HUES48 (cell line): ENCODE results near the gene SCG5.

Source experiments
- H3K27ac ChIP-seq: one replicate; pipeline ENCODE4 v1.7.0; 2013; ENCODE audit warnings: low read depth, low read length, inconsistent platforms
- H3K27me3 ChIP-seq: 2 replicates; pipeline ENCODE4 v1.6.1; 2013; ENCODE audit warnings: mild to moderate bottlenecking, low read length; ENCODE audit not compliant: control insufficient read depth, insufficient read depth
- H3K36me3 ChIP-seq: 2 replicates; pipeline ENCODE4 v1.6.1; 2013; ENCODE audit warnings: low read length; ENCODE audit not compliant: control insufficient read depth, insufficient read depth
- H3K4me1 ChIP-seq: 2 replicates; pipeline ENCODE4 v1.6.1; 2013; ENCODE audit warnings: mild to moderate bottlenecking, low read length; ENCODE audit not compliant: control insufficient read depth, insufficient read depth
- H3K4me3 ChIP-seq: 2 replicates; pipeline ENCODE4 v1.5.1; 2013; ENCODE audit warnings: mild to moderate bottlenecking, low read depth, low read length
- H3K9ac ChIP-seq: 2 replicates; pipeline ENCODE4 v1.6.1; 2013; ENCODE audit warnings: mild to moderate bottlenecking, low read depth, low read length, moderate library complexity
- H3K9me3 ChIP-seq: 2 replicates; pipeline ENCODE4 v1.6.1; 2013; ENCODE audit warnings: low read length; ENCODE audit not compliant: control insufficient read depth, insufficient read depth

The SCG5 gene

GRCh38 chr15:32723171-32723948, 81.8 kb downstream of the SCG5 start:
- peaks cover 8% of the 10 kb centered on the region; the same call in 1 of the 2 replicates for H3K4me1 ChIP-seq
- no peak overlapping the region for H3K4me3 ChIP-seq
- H3K36me3 ChIP-seq = no peaks in the 10 kb centered on the region
- H3K9me3 ChIP-seq = no peaks in the 10 kb centered on the region
- no peak overlapping the region for H3K9ac ChIP-seq
- peaks cover 43% of the 10 kb centered on the region for H3K27me3 ChIP-seq
- H3K27ac ChIP-seq = no peak overlapping the region

GRCh38 chr15:32729700-32730395, 88.3 kb downstream of the SCG5 start:
- no peaks in the 10 kb centered on the region for H3K9me3 ChIP-seq
- H3K27ac ChIP-seq = no peak overlapping the region
- no peak overlapping the region for H3K4me3 ChIP-seq
- no peak overlapping the region for H3K9ac ChIP-seq
- peaks cover 8% of the 10 kb centered on the region for H3K4me1 ChIP-seq
- H3K27me3 ChIP-seq = no peaks in the 10 kb centered on the region
- H3K36me3 ChIP-seq = no peaks in the 10 kb centered on the region

DNA sequence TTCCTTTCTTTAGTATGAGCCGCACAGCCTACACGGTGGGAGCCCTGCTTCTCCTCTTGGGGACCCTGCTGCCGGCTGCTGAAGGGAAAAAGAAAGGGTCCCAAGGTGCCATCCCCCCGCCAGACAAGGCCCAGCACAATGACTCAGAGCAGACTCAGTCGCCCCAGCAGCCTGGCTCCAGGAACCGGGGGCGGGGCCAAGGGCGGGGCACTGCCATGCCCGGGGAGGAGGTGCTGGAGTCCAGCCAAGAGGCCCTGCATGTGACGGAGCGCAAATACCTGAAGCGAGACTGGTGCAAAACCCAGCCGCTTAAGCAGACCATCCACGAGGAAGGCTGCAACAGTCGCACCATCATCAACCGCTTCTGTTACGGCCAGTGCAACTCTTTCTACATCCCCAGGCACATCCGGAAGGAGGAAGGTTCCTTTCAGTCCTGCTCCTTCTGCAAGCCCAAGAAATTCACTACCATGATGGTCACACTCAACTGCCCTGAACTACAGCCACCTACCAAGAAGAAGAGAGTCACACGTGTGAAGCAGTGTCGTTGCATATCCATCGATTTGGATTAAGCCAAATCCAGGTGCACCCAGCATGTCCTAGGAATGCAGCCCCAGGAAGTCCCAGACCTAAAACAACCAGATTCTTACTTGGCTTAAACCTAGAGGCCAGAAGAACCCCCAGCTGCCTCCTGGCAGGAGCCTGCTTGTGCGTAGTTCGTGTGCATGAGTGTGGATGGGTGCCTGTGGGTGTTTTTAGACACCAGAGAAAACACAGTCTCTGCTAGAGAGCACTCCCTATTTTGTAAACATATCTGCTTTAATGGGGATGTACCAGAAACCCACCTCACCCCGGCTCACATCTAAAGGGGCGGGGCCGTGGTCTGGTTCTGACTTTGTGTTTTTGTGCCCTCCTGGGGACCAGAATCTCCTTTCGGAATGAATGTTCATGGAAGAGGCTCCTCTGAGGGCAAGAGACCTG, 89.5 kb downstream of the SCG5 start:
- Histone ChIP-seq H3K9me3 (no peaks in the 10 kb centered on the region), H3K4me1 (peaks cover 8% of the 10 kb centered on the region), H3K4me3 (no peak overlapping the region), H3K27me3 (no peaks in the 10 kb centered on the region), H3K27ac (no peak overlapping the region), H3K9ac (no peak overlapping the region), H3K36me3 (no peaks in the 10 kb centered on the region)

GRCh38 chr15:32732574-32733157, 91.2 kb downstream of the SCG5 start:
- H3K27ac ChIP-seq = no peak overlapping the region

DNA sequence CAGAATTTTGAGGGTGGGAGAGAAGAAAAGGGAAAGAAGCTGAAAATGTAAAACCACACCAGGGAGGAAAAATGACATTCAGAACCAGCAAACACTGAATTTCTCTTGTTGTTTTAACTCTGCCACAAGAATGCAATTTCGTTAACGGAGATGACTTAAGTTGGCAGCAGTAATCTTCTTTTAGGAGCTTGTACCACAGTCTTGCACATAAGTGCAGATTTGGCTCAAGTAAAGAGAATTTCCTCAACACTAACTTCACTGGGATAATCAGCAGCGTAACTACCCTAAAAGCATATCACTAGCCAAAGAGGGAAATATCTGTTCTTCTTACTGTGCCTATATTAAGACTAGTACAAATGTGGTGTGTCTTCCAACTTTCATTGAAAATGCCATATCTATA, 91.8 kb downstream of the SCG5 start:
- Histone ChIP-seq H3K4me1 (peaks cover 8% of the 10 kb centered on the region), H3K9ac (no peak overlapping the region), H3K27ac (no peak overlapping the region), H3K9me3 (no peaks in the 10 kb centered on the region), H3K36me3 (no peaks in the 10 kb centered on the region), H3K27me3 (no peaks in the 10 kb centered on the region), H3K4me3 (no peak overlapping the region)

More at GRCh38 chr15:32732574-32733157, 91.2 kb downstream of the SCG5 start:
- Histone ChIP-seq H3K4me3 (no peak overlapping the region), H3K9me3 (no peaks in the 10 kb centered on the region), H3K27me3 (no peaks in the 10 kb centered on the region), H3K36me3 (no peaks in the 10 kb centered on the region), H3K4me1 (peaks cover 8% of the 10 kb centered on the region), H3K9ac (no peak overlapping the region)

GRCh38 chr15:32735989-32736700, 94.6 kb downstream of the SCG5 start:
- Histone ChIP-seq H3K4me1 (no peaks in the 10 kb centered on the region; the same call in 1 of the 2 replicates), H3K9ac (no peak overlapping the region), H3K9me3 (no peaks in the 10 kb centered on the region), H3K4me3 (no peak overlapping the region), H3K27me3 (no peaks in the 10 kb centered on the region), H3K36me3 (no peaks in the 10 kb centered on the region), H3K27ac (no peak overlapping the region)

GRCh38 chr15:32736701-32737061, 95.2 kb downstream of the SCG5 start:
- Histone ChIP-seq H3K9me3 (no peaks in the 10 kb centered on the region), H3K4me1 (no peaks in the 10 kb centered on the region), H3K4me3 (no peak overlapping the region), H3K36me3 (no peaks in the 10 kb centered on the region), H3K27ac (no peak overlapping the region), H3K9ac (no peak overlapping the region), H3K27me3 (no peaks in the 10 kb centered on the region)

GRCh38 chr15:32737304-32737703, 95.8 kb downstream of the SCG5 start:
- no peaks in the 10 kb centered on the region for H3K27me3 ChIP-seq
- H3K4me3 ChIP-seq = no peak overlapping the region
- no peak overlapping the region for H3K27ac ChIP-seq
- no peaks in the 10 kb centered on the region for H3K36me3 ChIP-seq
- no peaks in the 10 kb centered on the region for H3K4me1 ChIP-seq
- no peaks in the 10 kb centered on the region for H3K9me3 ChIP-seq
- H3K9ac ChIP-seq = no peak overlapping the region

GRCh38 chr15:32738666-32739065, 97.2 kb downstream of the SCG5 start:
- H3K27me3 ChIP-seq = no peaks in the 10 kb centered on the region
- H3K27ac ChIP-seq = no peak overlapping the region
- no peaks in the 10 kb centered on the region for H3K4me1 ChIP-seq
- no peaks in the 10 kb centered on the region for H3K9me3 ChIP-seq
- H3K36me3 ChIP-seq = no peaks in the 10 kb centered on the region
- H3K9ac ChIP-seq = no peak overlapping the region
- no peak overlapping the region for H3K4me3 ChIP-seq

GRCh38 chr15:32739522-32740063, 98.1 kb downstream of the SCG5 start:
- Histone ChIP-seq H3K9me3 (no peaks in the 10 kb centered on the region), H3K4me3 (no peak overlapping the region), H3K4me1 (no peaks in the 10 kb centered on the region), H3K36me3 (no peaks in the 10 kb centered on the region), H3K27me3 (no peaks in the 10 kb centered on the region), H3K9ac (no peak overlapping the region), H3K27ac (no peak overlapping the region)
